H1 (cell line): ENCODE measurements around the gene ZNF426. TPM values are rescaled to one million over a fixed set of nuclear protein-coding genes. Genes with fewer than 3 reads are reported as not detected.

ENCODE experiments used
- CTCF ChIA-PET: fragments of 300-600 bp; sonication (Branson Sonifier 250); formaldehyde crosslinking; loops from one replicate; lab custom pipeline; 2021; ENCODE audit not compliant: partially characterized antibody; lab: Charles Lee
- POLR2A ChIA-PET: fragments of 300-600 bp; sonication (Branson Sonifier 250); formaldehyde crosslinking; loops from one replicate; lab custom pipeline; 2021; ENCODE audit warnings: inconsistent platforms; ENCODE audit not compliant: partially characterized antibody; lab: Charles Lee
- DNase-seq, 2 experiments: peaks; one replicate each; pipeline versions ENCODE4 v3.0.0 to v3.0.0-alpha.2; 2010 to 2022; ENCODE audit warnings: low spot score in 2 of 2, low read depth in 1 of 2, mixed read lengths in 1 of 2
- FAIRE-seq: peaks from 2 replicates; lab custom pipeline; 2011; peaks lifted over from hg19 to GRCh38; lab: Jason Lieb, UNC
- H2AFZ ChIP-seq: 2 replicates; pipeline ENCODE4 v1.8.1; 2012; ENCODE audit warnings: low read length, inconsistent platforms
- H2AK5ac ChIP-seq: 2 replicates; pipeline ENCODE4 v1.6.1; 2013; ENCODE audit warnings: low read depth, low read length
- H2BK120ac ChIP-seq: replicated peaks from 2 replicates; pipeline ENCODE3; 2013; ENCODE audit warnings: low read depth, low read length, inconsistent platforms
- H2BK12ac ChIP-seq: 2 replicates; pipeline ENCODE4 v1.6.1; 2013; ENCODE audit warnings: low read depth, low read length
- H2BK15ac ChIP-seq: 2 replicates; pipeline ENCODE4 v1.6.1; 2013; ENCODE audit warnings: low read length
- H2BK20ac ChIP-seq: 2 replicates; pipeline ENCODE4 v1.6.1; 2013; ENCODE audit warnings: low read length
- H2BK5ac ChIP-seq: 2 replicates; pipeline ENCODE4 v1.6.1; 2013; ENCODE audit warnings: low read depth, low read length
- H3K14ac ChIP-seq: 2 replicates; pipeline ENCODE4 v1.6.1; 2013; ENCODE audit warnings: inconsistent platforms; ENCODE audit not compliant: insufficient read length
- H3K18ac ChIP-seq: 2 replicates; pipeline ENCODE4 v1.6.1; 2013; ENCODE audit warnings: low read length; ENCODE audit errors: extremely low read depth
- H3K23ac ChIP-seq: 2 replicates; pipeline ENCODE4 v1.6.1; 2013; ENCODE audit warnings: inconsistent platforms; ENCODE audit not compliant: insufficient read length
- H3K23me2 ChIP-seq: 2 replicates; pipeline ENCODE4 v1.6.1; 2013; ENCODE audit warnings: low read depth, low read length
- H3K27ac ChIP-seq: 2 replicates; pipeline ENCODE4 v1.6.1; 2011; ENCODE audit warnings: low read depth, low read length, inconsistent platforms
- H3K27me3 ChIP-seq, 4 experiments: replicated peaks in 1 of 4; 1 replicate in 1 of 4; 2 replicates in 3 of 4; pipeline versions ENCODE4 v1.6.1 to v1.8.1; 2011 to 2013; ENCODE audit warnings: low read length in 3 of 4, mild to moderate bottlenecking in 3 of 4, inconsistent platforms in 2 of 4, mixed read lengths in 2 of 4, moderate library complexity in 1 of 4; ENCODE audit not compliant: control insufficient read depth in 3 of 4, insufficient read depth in 3 of 4; ENCODE audit errors: extremely low read depth in 1 of 4
- H3K36me3 ChIP-seq, 4 experiments: 2 replicates each; pipeline versions ENCODE4 v1.6.1 to v1.8.1; 2011 to 2013; ENCODE audit warnings: mild to moderate bottlenecking in 4 of 4, low read length in 3 of 4, moderate library complexity in 2 of 4, control low read depth in 1 of 4, inconsistent platforms in 1 of 4; ENCODE audit not compliant: insufficient read depth in 4 of 4, control insufficient read depth in 2 of 4
- H3K4ac ChIP-seq: replicated peaks from 2 replicates; pipeline ENCODE3; 2013; ENCODE audit warnings: low read length, low read depth, mixed read lengths, inconsistent platforms; ENCODE audit not compliant: insufficient read length
- H3K4me1 ChIP-seq, 4 experiments: replicated peaks in 1 of 4; 1 replicate in 1 of 4; 2 replicates in 3 of 4; pipeline versions ENCODE4 v1.6.1 to v1.8.1; 2011 to 2013; ENCODE audit warnings: low read length in 3 of 4, inconsistent platforms in 2 of 4, mixed read lengths in 1 of 4; ENCODE audit not compliant: insufficient read depth in 4 of 4, control insufficient read depth in 3 of 4
- H3K4me2 ChIP-seq, 2 experiments: 2 replicates each; pipeline versions ENCODE4 v1.6.1 to v1.8.1; 2011 to 2013; ENCODE audit warnings: low read depth in 2 of 2, low read length in 2 of 2, control low read depth in 1 of 2, inconsistent platforms in 1 of 2, mild to moderate bottlenecking in 1 of 2; ENCODE audit not compliant: insufficient read depth in 1 of 2
- H3K4me3 ChIP-seq, 4 experiments: fragments of 200-600, 300-600 bp in 1 of 4; sonication (generic), shearing (Covaris generic), sonication (Bioruptor Twin) in 1 of 4; 2 replicates each; pipeline versions ENCODE4 v1.5.1 to v1.8.1; 2011 to 2016; ENCODE audit warnings: low read length in 4 of 4, low read depth in 3 of 4, control low read depth in 2 of 4, inconsistent platforms in 2 of 4, mild to moderate bottlenecking in 2 of 4, mixed read lengths in 1 of 4, moderate library complexity in 1 of 4; ENCODE audit not compliant: insufficient read depth in 2 of 4; ENCODE audit errors: extremely low read depth in 1 of 4
- H3K56ac ChIP-seq: replicated peaks from 2 replicates; pipeline ENCODE3; 2013; ENCODE audit warnings: low read depth, mild to moderate bottlenecking, mixed read lengths, low read length, inconsistent platforms; ENCODE audit not compliant: insufficient read length
- H3K79me1 ChIP-seq: 2 replicates; pipeline ENCODE4 v1.6.1; 2013; ENCODE audit warnings: low read depth, low read length, control low read depth
- H3K79me2 ChIP-seq, 2 experiments: 2 replicates each; pipeline versions ENCODE4 v1.6.1 to v1.8.1; 2012 to 2013; ENCODE audit warnings: low read length in 2 of 2, mild to moderate bottlenecking in 2 of 2, inconsistent platforms in 1 of 2; ENCODE audit not compliant: insufficient read depth in 2 of 2, control insufficient read depth in 1 of 2
- H3K9ac ChIP-seq, 4 experiments: replicated peaks in 1 of 4; 1 replicate in 1 of 4; 2 replicates in 3 of 4; pipeline versions ENCODE4 v1.6.1 to v1.8.1; 2011 to 2013; ENCODE audit warnings: low read depth in 3 of 4, low read length in 3 of 4, control low read depth in 2 of 4, mild to moderate bottlenecking in 2 of 4, moderate library complexity in 2 of 4, inconsistent platforms in 1 of 4; ENCODE audit errors: extremely low read depth in 1 of 4
- H3K9me3 ChIP-seq, 2 experiments: 2 replicates each; pipeline versions ENCODE4 v1.6.1 to v1.8.1; 2012 to 2013; ENCODE audit warnings: mild to moderate bottlenecking in 2 of 2, moderate library complexity in 2 of 2, control low read depth in 1 of 2, inconsistent platforms in 1 of 2, low read depth in 1 of 2, low read length in 1 of 2, mixed read lengths in 1 of 2; ENCODE audit not compliant: insufficient read depth in 2 of 2
- H4K20me1 ChIP-seq, 2 experiments: replicated peaks in 1 of 2; 2 replicates each; pipeline versions ENCODE3 to v1.8.1; 2011 to 2013; ENCODE audit warnings: inconsistent platforms in 2 of 2, low read length in 2 of 2, mild to moderate bottlenecking in 1 of 2; ENCODE audit not compliant: insufficient read depth in 2 of 2, control insufficient read depth in 1 of 2
- H4K5ac ChIP-seq: 2 replicates; pipeline ENCODE4 v1.6.1; 2013; ENCODE audit warnings: low read length, low read depth, mixed read lengths, inconsistent platforms; ENCODE audit not compliant: insufficient read length
- H4K8ac ChIP-seq: 2 replicates; pipeline ENCODE4 v1.8.0; 2013; ENCODE audit warnings: mild to moderate bottlenecking, moderate library complexity, low read length, inconsistent platforms; ENCODE audit not compliant: insufficient read depth; ENCODE audit errors: extremely low read depth
- H4K91ac ChIP-seq: replicated peaks from 2 replicates; pipeline ENCODE3; 2013; ENCODE audit warnings: low read length, mixed read lengths, inconsistent platforms; ENCODE audit not compliant: insufficient read length
- ASH2L ChIP-seq: fragments of 200-600, 300-600 bp; sonication (generic); IDR thresholded peaks from one replicate; pipeline ENCODE4 v1.7.1; 2017; ENCODE audit warnings: low read length
- ATF3 ChIP-seq: IDR thresholded peaks from 2 replicates; pipeline ENCODE4 v1.6.1; 2011; ENCODE audit warnings: low read depth, mild to moderate bottlenecking, low read length; ENCODE audit not compliant: insufficient read depth
- BACH1 ChIP-seq: IDR thresholded peaks from 2 replicates; pipeline ENCODE4 v1.6.1; 2012; ENCODE audit warnings: low read length, improper control_type of control experiment
- BCL11A ChIP-seq, 2 experiments: IDR thresholded peaks; one replicate each; pipeline ENCODE4 v1.6.1; 2011; ENCODE audit warnings: low read depth in 2 of 2, low read length in 2 of 2, mild to moderate bottlenecking in 2 of 2
- E2F6 ChIP-seq: IDR thresholded peaks from 2 replicates; pipeline ENCODE4 v1.6.1; 2012; ENCODE audit warnings: inconsistent platforms
- KDM1A ChIP-seq: fragments of 200-600, 300-600 bp; sonication (generic); IDR thresholded peaks from 2 replicates; pipeline ENCODE4 v1.7.1; 2016; ENCODE audit warnings: mild to moderate bottlenecking, low read length, borderline replicate concordance
- MAX ChIP-seq: IDR thresholded peaks from 2 replicates; pipeline ENCODE4 v1.6.1; 2012; ENCODE audit warnings: inconsistent platforms
- NANOG ChIP-seq: IDR thresholded peaks from 2 replicates; pipeline ENCODE4 v1.6.1; 2011; ENCODE audit warnings: low read length, low read depth, mild to moderate bottlenecking, inconsistent platforms; ENCODE audit not compliant: insufficient read depth, poor library complexity, severe bottlenecking
- PHF8 ChIP-seq: fragments of 200-600 bp; sonication (generic); conservative IDR thresholded peaks from 2 replicates; pipeline ENCODE4 v1.7.1; 2012; ENCODE audit warnings: low read depth, mild to moderate bottlenecking, inconsistent platforms, low read length, moderate library complexity
- RNF2 ChIP-seq: fragments of 200-900, 300-1000 bp; sonication (generic); IDR thresholded peaks from 2 replicates; pipeline ENCODE4 v1.7.1; 2016; ENCODE audit warnings: borderline replicate concordance, low read depth, mild to moderate bottlenecking, antibody characterized with exemption, low read length; ENCODE audit not compliant: poor library complexity, severe bottlenecking; ENCODE audit errors: missing control alignments
- SP1 ChIP-seq: IDR thresholded peaks from 2 replicates; pipeline ENCODE4 v1.6.1; 2011; ENCODE audit warnings: low read depth, low read length
- TEAD4 ChIP-seq: IDR thresholded peaks from 2 replicates; pipeline ENCODE4 v1.6.1; 2012; ENCODE audit warnings: low read depth, low read length, inconsistent platforms, mixed read lengths
- ZNF274 ChIP-seq: IDR thresholded peaks from 2 replicates; pipeline ENCODE4 v1.7.0; 2012; ENCODE audit warnings: low read length, borderline replicate concordance; ENCODE audit errors: extremely low read depth
- whole genome bisulfite sequencing, 2 experiments: shearing (Covaris generic) in 1 of 2; methylation state at CpG; one replicate each; pipeline versions ENCODE4 v1.1.6 to v1.1.7; 2013 to 2015; ENCODE audit warnings: low lambda C conversion rate in 2 of 2, mixed read lengths in 2 of 2, inconsistent platforms in 1 of 2, low coverage in 1 of 2, missing lambda C conversion rate in 1 of 2; ENCODE audit not compliant: insufficient replicate concordance in 2 of 2, insufficient coverage in 1 of 2, insufficient read length in 1 of 2; ENCODE audit errors: extremely low coverage in 1 of 2, missing lambda C conversion rate in 1 of 2; 5-methylcytosine and 5-hydroxymethylcytosine counted together
- polyA plus RNA-seq, 7 experiments: library from polyadenylated mRNA; depleted of rRNA in 3 of 7; stranded (reverse) in 5 of 7; unstranded in 2 of 7; fragments of >200 nt in 5 of 7; fragments of 200-250 nt in 2 of 7; gene quantifications; 1 replicate in 5 of 7; 2 replicates in 1 of 7; 4 replicates in 1 of 7; pipeline versions ENCODE4 v1.2.1 to v1.2.3, GENCODE V29; 2011 to 2013; ENCODE audit warnings: missing spikeins in 2 of 7, mixed read lengths in 2 of 7
- total RNA-seq: library from RNA; stranded (reverse); fragmentation: NEBNext Ultra II Directional; extraction: Animal tissue kit (Norgen Biotek cat#: 25700); gene quantifications from 2 replicates; pipeline ENCODE4 v1.2.1, GENCODE V29; 2021

ZNF426 gene
- total and polyA plus RNA-seq, 2 of the 8 experiments (the other 6 are each of a cell fraction or from before 2014, with no cell fraction given) = 3.6 to 27.9 TPM

- WGBS, 2 experiments = 95% methylated on average over 4 of the region's 4 CpGs; no CpG with 5 or more reads in 1 of the 2 experiments
- H3K4me1 ChIP-seq = no peaks in the 10 kb centered on the region
- no peak overlapping the region for H2BK120ac ChIP-seq
- FAIRE-seq (no peak), DNase-seq (no peak)
- no peak overlapping the region for H2AFZ ChIP-seq
- no peaks in the 10 kb centered on the region for H3K27me3 ChIP-seq
- CTCF ChIA-PET = no interaction called here
- no peak overlapping the region for H2BK5ac ChIP-seq
- H4K20me1 ChIP-seq = no peaks in the 10 kb centered on the region
- no peak overlapping the region for H3K4me3 ChIP-seq
- H3K56ac ChIP-seq = no peak overlapping the region
- H4K91ac ChIP-seq = no peak overlapping the region
- peaks cover 47 to 99% (median 80%) of the 10 kb centered on the region in 4 experiments for H3K36me3 ChIP-seq
- H3K9me3 ChIP-seq = peaks cover 65 to 79% of the 10 kb centered on the region in 2 experiments
- no peak overlapping the region for H3K4me2 ChIP-seq
- no peak overlapping the region for H2AK5ac ChIP-seq
- no peak overlapping the region for H3K18ac ChIP-seq
- H3K9ac ChIP-seq = no peak overlapping the region
- no peak overlapping the region for H3K4ac ChIP-seq
- no peak overlapping the region for H4K8ac ChIP-seq
- POLR2A ChIA-PET = no interaction called here
- no peak overlapping the region for H2BK15ac ChIP-seq
- no peak for TF ChIP-seq ASH2L
- no peak for TF ChIP-seq NANOG
- no peak for TF ChIP-seq PHF8
- TF ChIP-seq BCL11A (IDR thresholded peaks at IDR 0.05; ENCODE audit: low read depth in 2 of 2, low read length in 2 of 2) = no peak
- TF ChIP-seq SP1 = no peak
- no peak for TF ChIP-seq BACH1
- no peak for TF ChIP-seq KDM1A
- no peak for TF ChIP-seq MAX
- no peak for TF ChIP-seq RNF2
- TF ChIP-seq ATF3 = no peak
- no peak for TF ChIP-seq ZNF274
- TF ChIP-seq E2F6 = no peak
- no peak for TF ChIP-seq TEAD4
- H3K79me2 ChIP-seq = peaks cover 0 to 12% of the 10 kb centered on the region in 2 experiments; a peak in 2 of 4 replicates
- H4K5ac ChIP-seq = no peak overlapping the region
- H3K79me1 ChIP-seq = peaks cover 2% of the 10 kb centered on the region; the same call in 1 of the 2 replicates
- no peaks in the 10 kb centered on the region for H3K23me2 ChIP-seq
- H3K14ac ChIP-seq = no peak overlapping the region
- H2BK12ac ChIP-seq = no peak overlapping the region
- H3K27ac ChIP-seq = no peak overlapping the region
- H3K23ac ChIP-seq = no peak overlapping the region
- no peak overlapping the region for H2BK20ac ChIP-seq
Measured at GRCh38 chr19:9531933-9532332, 6.5 kb downstream of the ZNF426 start.
